OCI-LY3 (cell line): Measurements from ENCODE around the gene SEMA5B.

Experiments used
- H2AFZ ChIP-seq: fragments of 200-600, 300-600 bp; shearing (Covaris generic); 2 replicates; pipeline ENCODE4 v1.6.0; 2014; ENCODE audit warnings: antibody characterized with exemption, low read depth, low read length
- H3K27ac ChIP-seq: fragments of 200-600, 300-600 bp; sonication (generic); 2 replicates; pipeline ENCODE4 v1.5.1; 2014; ENCODE audit warnings: mild to moderate bottlenecking, low read length, moderate library complexity, mixed read lengths
- H3K27me3 ChIP-seq: fragments of 200-600, 300-600 bp; sonication (generic); 2 replicates; pipeline ENCODE4 v1.6.1; 2014; ENCODE audit warnings: low read depth, low read length, mixed read lengths
- H3K36me3 ChIP-seq: fragments of 200-600, 300-600 bp; sonication (generic); replicated peaks from 2 replicates; pipeline ENCODE3; 2014; ENCODE audit warnings: low read depth, low read length, mixed read lengths
- H3K4me1 ChIP-seq: fragments of 300-600, 200-600 bp; sonication (generic); 2 replicates; pipeline ENCODE4 v1.6.1; 2014; ENCODE audit warnings: low read length, mixed read lengths
- H3K4me2 ChIP-seq: fragments of 200-600, 300-600 bp; sonication (generic); 2 replicates; pipeline ENCODE4 v1.6.1; 2014; ENCODE audit warnings: low read length, mixed read lengths
- H3K4me3 ChIP-seq: fragments of 300-600, 200-600 bp; sonication (generic); 2 replicates; pipeline ENCODE4 v1.5.1; 2014; ENCODE audit warnings: antibody characterized with exemption, mild to moderate bottlenecking, low read length, moderate library complexity
- H3K79me2 ChIP-seq: fragments of 300-600, 200-600 bp; shearing (Covaris generic); 2 replicates; pipeline ENCODE4 v1.6.1; 2014; ENCODE audit warnings: mild to moderate bottlenecking, low read length, mixed read lengths
- H3K9ac ChIP-seq: fragments of 300-600, 200-600 bp; shearing (Covaris generic); 2 replicates; pipeline ENCODE4 v1.6.0; 2014; ENCODE audit warnings: mild to moderate bottlenecking, low read length, moderate library complexity
- H3K9me3 ChIP-seq: fragments of 200-600, 300-600 bp; shearing (Covaris generic); 2 replicates; pipeline ENCODE4 v1.6.1; 2014; ENCODE audit warnings: low read length, mixed read lengths; ENCODE audit not compliant: insufficient read depth
- H4K20me1 ChIP-seq: fragments of 200-600, 300-600 bp; sonication (generic); 2 replicates; pipeline ENCODE4 v1.6.1; 2016; ENCODE audit warnings: low read length, mixed read lengths; ENCODE audit not compliant: insufficient read depth
- CTCF ChIP-seq: fragments of 200-600, 300-600 bp; sonication (generic); IDR thresholded peaks from 2 replicates; pipeline ENCODE4 v1.5.1; 2014; ENCODE audit warnings: antibody characterized with exemption, low read length, low read depth
- EZH2phosphoT487 ChIP-seq: fragments of 200-600 bp; shearing (Covaris generic); IDR thresholded peaks from 2 replicates; pipeline ENCODE4 v1.6.1; 2018; ENCODE audit warnings: antibody characterized with exemption, mixed run types, low read depth

SEMA5B gene

GRCh38 chr3:123032057-123032456, 4.5 kb upstream of the SEMA5B start:
- H3K9ac ChIP-seq, result no peak overlapping the region
- H3K36me3 ChIP-seq, result no peaks in the 10 kb centered on the region
- no peak for TF ChIP-seq EZH2phosphoT487
- no peak for TF ChIP-seq CTCF
- H3K4me1 ChIP-seq, result peaks cover 5% of the 10 kb centered on the region; the same call in 1 of the 2 replicates
- no peaks in the 10 kb centered on the region for H4K20me1 ChIP-seq
- H3K9me3 ChIP-seq, result no peaks in the 10 kb centered on the region
- no peaks in the 10 kb centered on the region for H3K79me2 ChIP-seq
- H3K4me2 ChIP-seq, result no peak overlapping the region
- no peak overlapping the region for H3K4me3 ChIP-seq
- no peak overlapping the region for H2AFZ ChIP-seq
- H3K27ac ChIP-seq, result no peak overlapping the region
- H3K27me3 ChIP-seq, result peaks cover 26% of the 10 kb centered on the region

DNA sequence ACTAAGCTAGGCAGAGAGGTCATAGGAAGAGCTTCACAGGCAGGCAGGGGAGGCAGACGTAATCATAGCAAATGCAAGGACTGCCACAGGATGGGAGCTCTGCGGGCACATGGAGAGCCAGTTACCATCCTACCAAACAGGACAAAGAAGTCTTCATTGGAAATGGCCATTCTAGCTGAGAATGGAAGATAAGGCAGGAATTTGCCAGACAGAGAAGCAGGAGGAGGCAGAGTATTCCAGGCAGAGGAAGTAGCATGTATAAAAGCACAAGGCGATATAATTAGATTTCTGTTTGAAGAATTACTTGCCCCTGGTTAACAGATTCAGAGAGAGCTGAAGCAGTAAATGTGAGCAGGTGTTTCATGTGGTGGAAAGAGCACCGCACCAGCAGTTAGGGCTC, 3.5 kb upstream of the SEMA5B start:
- Histone ChIP-seq H3K4me2 (no peak overlapping the region), H3K9ac (no peak overlapping the region), H3K36me3 (no peaks in the 10 kb centered on the region), H2AFZ (no peak overlapping the region), H3K4me3 (no peak overlapping the region), H3K27ac (no peak overlapping the region), H3K27me3 (peaks cover 25% of the 10 kb centered on the region), H3K79me2 (no peaks in the 10 kb centered on the region), H3K4me1 (peaks cover 5% of the 10 kb centered on the region; the same call in 1 of the 2 replicates), H4K20me1 (no peaks in the 10 kb centered on the region), H3K9me3 (no peaks in the 10 kb centered on the region)
- TF ChIP-seq CTCF (no peak), EZH2phosphoT487 (no peak)

DNA sequence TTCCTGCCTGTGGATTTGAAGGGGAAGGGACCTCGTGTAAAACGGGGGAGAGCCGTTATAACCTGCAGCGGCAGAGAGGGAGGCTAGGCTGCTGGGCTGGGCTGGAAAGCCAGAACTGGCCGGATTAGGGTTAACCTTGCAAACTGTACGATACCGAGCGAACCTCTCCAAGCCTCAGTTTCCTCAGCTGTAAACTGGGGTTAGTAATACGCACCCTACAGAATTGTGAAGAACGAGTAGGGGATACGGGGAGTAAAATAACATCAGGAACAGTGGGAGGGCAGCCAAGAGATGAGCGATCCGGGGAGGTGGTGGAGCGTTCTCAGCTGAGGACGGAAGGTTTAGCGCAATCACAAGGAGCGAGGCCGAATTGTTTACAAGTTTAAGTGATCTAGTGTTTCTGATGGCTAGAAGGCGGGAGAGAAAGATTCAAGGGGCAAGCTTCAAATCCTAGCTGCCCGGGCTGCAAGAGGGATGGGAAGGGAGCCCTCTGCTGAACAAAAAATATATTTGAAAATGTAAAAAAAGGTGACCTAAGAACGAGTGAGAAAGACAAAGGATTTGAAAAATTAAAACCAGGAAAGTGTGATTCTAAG, 768 bp upstream of the SEMA5B start:
- peak; percentile 68 for TF ChIP-seq CTCF
- no peak for TF ChIP-seq EZH2phosphoT487
- H3K9ac ChIP-seq, result peak overlapping the region; percentile 74

DNA sequence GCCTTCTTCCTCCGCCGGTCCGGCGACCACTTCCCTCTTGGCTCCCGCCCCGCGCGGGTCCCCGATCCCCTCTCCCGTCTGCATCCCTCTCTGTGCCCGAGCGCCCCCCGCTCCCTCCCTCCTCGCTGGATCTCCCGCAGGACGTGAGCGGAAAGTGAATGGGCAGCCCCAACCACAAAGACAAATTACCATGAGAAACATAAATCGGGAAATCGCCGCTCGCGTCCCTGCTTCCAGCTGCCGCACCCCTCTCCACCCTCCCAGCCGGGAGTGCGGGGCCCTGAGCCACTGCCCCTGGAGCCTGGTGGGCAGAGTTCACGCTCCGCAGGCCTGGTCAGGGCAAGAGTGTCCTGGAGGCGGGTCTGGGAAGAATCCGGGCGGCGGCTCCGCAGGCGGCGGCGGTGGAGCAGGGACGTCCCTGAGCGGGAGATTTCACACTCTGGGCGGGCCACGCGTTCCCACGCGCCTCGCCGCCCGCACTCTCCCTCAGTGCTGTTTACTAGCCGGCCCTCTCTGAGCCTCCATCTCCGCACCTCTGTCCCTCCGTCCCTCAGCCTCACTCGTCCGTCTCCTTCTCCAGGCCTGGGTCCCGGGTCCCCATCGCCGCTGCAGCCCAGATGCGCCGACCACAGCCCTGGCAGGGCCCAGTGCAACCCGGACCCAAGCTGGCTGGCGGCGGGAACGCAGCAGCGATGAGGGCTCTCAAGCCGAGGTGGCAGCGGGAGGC, 835 bp downstream of the SEMA5B start:
- H3K4me2 ChIP-seq, result 0 out of 2 replicates have a peak overlapping the region, but pooled peaks have one; percentile 99
- TF ChIP-seq EZH2phosphoT487, result no peak
- no peak for TF ChIP-seq CTCF
- H3K79me2 ChIP-seq, result no peaks in the 10 kb centered on the region
- peaks cover 41% of the 10 kb centered on the region for H3K27me3 ChIP-seq
- H3K9me3 ChIP-seq, result no peaks in the 10 kb centered on the region
- peaks cover 5% of the 10 kb centered on the region; the same call in 1 of the 2 replicates for H3K4me1 ChIP-seq
- no peak overlapping the region for H3K4me3 ChIP-seq
- no peak overlapping the region for H3K9ac ChIP-seq
- H4K20me1 ChIP-seq, result no peaks in the 10 kb centered on the region
- H3K36me3 ChIP-seq, result no peaks in the 10 kb centered on the region
- H2AFZ ChIP-seq, result no peak overlapping the region
- no peak overlapping the region for H3K27ac ChIP-seq

More for the DNA sequence above, 768 bp upstream of the SEMA5B start:
- Histone ChIP-seq H3K4me2 (peak overlapping the region; percentile 99), H3K36me3 (no peaks in the 10 kb centered on the region), H3K27ac (no peak overlapping the region), H3K4me3 (peak overlapping the region; percentile 93), H2AFZ (peak overlapping the region; percentile 96), H3K4me1 (peaks cover 5% of the 10 kb centered on the region; the same call in 1 of the 2 replicates), H4K20me1 (no peaks in the 10 kb centered on the region), H3K9me3 (no peaks in the 10 kb centered on the region), H3K27me3 (peaks cover 28% of the 10 kb centered on the region), H3K79me2 (no peaks in the 10 kb centered on the region)
